ENCODE measurements around the gene KPNA1. TPM values are rescaled to one million over a fixed set of nuclear protein-coding genes. Genes with fewer than 3 reads are reported as not detected.

Gene KPNA1
- total RNA-seq, 2 donors from 2014 or later: 90.5 to 93.4 TPM

DNA sequence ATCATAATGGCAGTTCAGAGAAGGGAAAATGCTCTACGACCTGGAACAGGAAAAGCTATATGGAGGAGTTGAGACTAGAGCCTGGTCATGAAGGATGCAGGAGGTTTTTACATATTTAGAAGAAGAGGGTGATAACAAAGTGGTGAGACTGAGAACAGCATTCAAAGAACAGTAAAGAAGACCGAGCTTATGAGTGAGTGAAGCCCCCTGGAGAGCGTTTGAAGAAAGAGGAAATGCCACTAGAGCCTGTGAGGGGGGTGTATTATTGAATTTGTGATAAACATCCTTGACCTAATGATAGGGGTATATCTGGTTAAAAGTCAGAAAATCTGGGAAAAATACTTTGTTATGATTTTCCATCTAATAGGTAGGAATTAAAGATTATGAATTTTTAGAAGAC, 45.2 kb upstream of the KPNA1 start:
- Histone ChIP-seq H3K4me1 (ENCODE audit: control insufficient read depth, insufficient read depth, low read length) (no peaks in the 10 kb centered on the region), H3K27ac (ENCODE audit: low read depth, low read length) (no peak overlapping the region), H3K9me3 (ENCODE audit: control insufficient read depth, low read length) (no peaks in the 10 kb centered on the region), H3K27me3 (ENCODE audit: control insufficient read depth, insufficient read depth, low read length, poor library complexity, severe bottlenecking) (peaks cover 7% of the 10 kb centered on the region), H3K4me3 (ENCODE audit: low read length) (no peak overlapping the region), H3K36me3 (ENCODE audit: control insufficient read depth, insufficient read depth, low read length) (no peaks in the 10 kb centered on the region), H3K9ac (ENCODE audit: extremely low read depth, low read length, poor library complexity, severe bottlenecking) (no peak overlapping the region)
- WGBS, 2 experiments (ENCODE audit: insufficient coverage in 1 of 2, insufficient read length in 1 of 2): 57 to 74% methylated on average over 3 of the region's 3 CpGs
- H3K4me1 Mint-ChIP-seq: peaks cover 21% of the 10 kb centered on the region
- peak overlapping the region; percentile 1 for H3K27ac Mint-ChIP-seq
- no peaks in the 10 kb centered on the region for H3K36me3 Mint-ChIP-seq (ENCODE audit: low read depth)
- no peaks in the 10 kb centered on the region for H3K9me3 Mint-ChIP-seq
- TF ChIP-seq, protein P1, sequence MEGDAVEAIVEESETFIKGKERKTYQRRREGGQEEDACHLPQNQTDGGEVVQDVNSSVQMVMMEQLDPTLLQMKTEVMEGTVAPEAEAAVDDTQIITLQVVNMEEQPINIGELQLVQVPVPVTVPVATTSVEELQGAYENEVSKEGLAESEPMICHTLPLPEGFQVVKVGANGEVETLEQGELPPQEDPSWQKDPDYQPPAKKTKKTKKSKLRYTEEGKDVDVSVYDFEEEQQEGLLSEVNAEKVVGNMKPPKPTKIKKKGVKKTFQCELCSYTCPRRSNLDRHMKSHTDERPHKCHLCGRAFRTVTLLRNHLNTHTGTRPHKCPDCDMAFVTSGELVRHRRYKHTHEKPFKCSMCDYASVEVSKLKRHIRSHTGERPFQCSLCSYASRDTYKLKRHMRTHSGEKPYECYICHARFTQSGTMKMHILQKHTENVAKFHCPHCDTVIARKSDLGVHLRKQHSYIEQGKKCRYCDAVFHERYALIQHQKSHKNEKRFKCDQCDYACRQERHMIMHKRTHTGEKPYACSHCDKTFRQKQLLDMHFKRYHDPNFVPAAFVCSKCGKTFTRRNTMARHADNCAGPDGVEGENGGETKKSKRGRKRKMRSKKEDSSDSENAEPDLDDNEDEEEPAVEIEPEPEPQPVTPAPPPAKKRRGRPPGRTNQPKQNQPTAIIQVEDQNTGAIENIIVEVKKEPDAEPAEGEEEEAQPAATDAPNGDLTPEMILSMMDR (conservative IDR thresholded peaks at IDR 0.05): no peak
- H3K27me3 Mint-ChIP-seq (ENCODE audit: insufficient read depth): no peaks in the 10 kb centered on the region
- no peak for DNase-seq
- H3K4me3 Mint-ChIP-seq: no peak overlapping the region

GRCh38 chr3:122558605-122559004, 43.9 kb upstream of the KPNA1 start:
- 89 to 96% methylated on average over 6 of the region's 6 CpGs for WGBS, 2 experiments (ENCODE audit: insufficient coverage in 1 of 2, insufficient read length in 1 of 2)
- no peak overlapping the region for H3K4me3 Mint-ChIP-seq
- H3K27ac Mint-ChIP-seq: no peak overlapping the region
- Histone ChIP-seq H3K9me3 (ENCODE audit: control insufficient read depth, low read length) (no peaks in the 10 kb centered on the region), H3K36me3 (ENCODE audit: control insufficient read depth, insufficient read depth, low read length) (no peaks in the 10 kb centered on the region), H3K27ac (ENCODE audit: low read depth, low read length) (no peak overlapping the region), H3K4me1 (ENCODE audit: control insufficient read depth, insufficient read depth, low read length) (no peaks in the 10 kb centered on the region), H3K9ac (ENCODE audit: extremely low read depth, low read length, poor library complexity, severe bottlenecking) (no peak overlapping the region), H3K4me3 (ENCODE audit: low read length) (no peak overlapping the region), H3K27me3 (ENCODE audit: control insufficient read depth, insufficient read depth, low read length, poor library complexity, severe bottlenecking) (peaks cover 2% of the 10 kb centered on the region)
- TF ChIP-seq, protein P1 (conservative IDR thresholded peaks at IDR 0.05): no peak
- DNase-seq: peak; percentile 18
- no peaks in the 10 kb centered on the region for H3K27me3 Mint-ChIP-seq (ENCODE audit: insufficient read depth)
- H3K9me3 Mint-ChIP-seq: no peaks in the 10 kb centered on the region
- H3K36me3 Mint-ChIP-seq (ENCODE audit: low read depth): no peaks in the 10 kb centered on the region
- H3K4me1 Mint-ChIP-seq: peaks cover 15% of the 10 kb centered on the region

DNA sequence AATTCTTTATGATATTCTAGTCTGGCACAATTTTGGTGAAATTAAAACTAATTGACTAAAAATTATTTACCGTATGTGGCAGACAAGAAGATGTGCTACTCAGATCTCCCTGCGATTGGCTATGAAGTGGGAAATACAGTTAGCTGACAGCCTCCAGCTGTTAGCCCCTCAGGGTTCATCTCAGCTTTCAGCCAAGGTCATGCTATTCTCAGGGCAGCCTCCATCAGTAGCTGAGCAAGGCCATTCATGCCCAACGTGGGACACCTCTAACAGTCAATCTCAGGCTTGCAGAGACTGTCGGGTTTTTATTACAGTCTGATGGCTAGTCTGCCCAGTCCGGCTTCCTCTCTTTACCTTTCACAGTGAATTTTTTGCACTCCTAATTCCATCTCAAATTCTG, 42.6 kb upstream of the KPNA1 start:
- Mint-ChIP-seq H3K9me3 (no peaks in the 10 kb centered on the region), H3K27ac (no peak overlapping the region), H3K4me1 (peaks cover 13% of the 10 kb centered on the region), H3K36me3 (ENCODE audit: low read depth) (no peaks in the 10 kb centered on the region), H3K4me3 (no peak overlapping the region), H3K27me3 (ENCODE audit: insufficient read depth) (no peaks in the 10 kb centered on the region)
- 57 to 93% methylated on average over 3 to 5 of the region's 5 CpGs for WGBS, 2 experiments (ENCODE audit: insufficient coverage in 1 of 2, insufficient read length in 1 of 2)
- Histone ChIP-seq H3K27ac (ENCODE audit: low read depth, low read length) (no peak overlapping the region), H3K4me1 (ENCODE audit: control insufficient read depth, insufficient read depth, low read length) (no peaks in the 10 kb centered on the region), H3K27me3 (ENCODE audit: control insufficient read depth, insufficient read depth, low read length, poor library complexity, severe bottlenecking) (no peaks in the 10 kb centered on the region), H3K9me3 (ENCODE audit: control insufficient read depth, low read length) (no peaks in the 10 kb centered on the region), H3K4me3 (ENCODE audit: low read length) (no peak overlapping the region), H3K9ac (ENCODE audit: extremely low read depth, low read length, poor library complexity, severe bottlenecking) (no peak overlapping the region), H3K36me3 (ENCODE audit: control insufficient read depth, insufficient read depth, low read length) (no peaks in the 10 kb centered on the region)
- DNase-seq: peak; percentile 18
- TF ChIP-seq, protein P1 (conservative IDR thresholded peaks at IDR 0.05): no peak
